ENCODE measurements around the gene STAC3.

The STAC3 gene

GRCh38 chr12:57203201-57203600, 47.8 kb downstream of the STAC3 start:
- no peak for TF ChIP-seq CTCF (IDR thresholded peaks at IDR 0.05; ENCODE audit: low read depth, low read length, missing control alignments)
- DNase-seq (ENCODE audit: low read depth) = no peak
- H3K4me3 ChIP-seq (ENCODE audit: low read depth, low read length) = no peak overlapping the region

DNA sequence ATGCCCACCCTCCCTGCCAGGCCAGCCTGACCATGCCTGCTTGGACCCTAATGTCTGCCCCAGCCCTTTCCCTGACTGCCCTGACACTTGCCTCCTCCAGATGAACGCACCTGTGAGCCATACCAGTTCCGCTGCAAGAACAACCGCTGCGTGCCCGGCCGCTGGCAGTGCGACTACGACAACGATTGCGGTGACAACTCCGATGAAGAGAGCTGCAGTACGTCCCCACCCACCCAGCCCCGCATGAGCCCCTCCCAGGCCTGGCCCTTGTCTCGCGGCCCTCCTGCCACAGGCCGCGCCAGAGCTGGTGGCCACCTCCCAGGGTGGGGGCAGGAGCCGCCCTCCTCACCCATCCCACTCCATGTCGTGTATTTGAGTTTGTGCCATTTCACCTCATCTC, 48.7 kb downstream of the STAC3 start:
- H3K4me3 ChIP-seq (ENCODE audit: low read depth, low read length) = no peak overlapping the region
- no peak for DNase-seq (ENCODE audit: low read depth)
- TF ChIP-seq CTCF (IDR thresholded peaks at IDR 0.05; ENCODE audit: low read depth, low read length, missing control alignments) = no peak

- DNase-seq (ENCODE audit: low read depth) = no peak
- no peak overlapping the region for H3K4me3 ChIP-seq (ENCODE audit: low read depth, low read length)
- no peak for TF ChIP-seq CTCF (IDR thresholded peaks at IDR 0.05; ENCODE audit: low read depth, low read length, missing control alignments)
Observed at GRCh38 chr12:57201631-57202030, 49.4 kb downstream of the STAC3 start.

- no peak for DNase-seq (ENCODE audit: low read depth)
- H3K4me3 ChIP-seq (ENCODE audit: low read depth, low read length) = no peak overlapping the region
- no peak for TF ChIP-seq CTCF (IDR thresholded peaks at IDR 0.05; ENCODE audit: low read depth, low read length, missing control alignments)
Observed at GRCh38 chr12:57201219-57201618, 49.8 kb downstream of the STAC3 start.

DNA sequence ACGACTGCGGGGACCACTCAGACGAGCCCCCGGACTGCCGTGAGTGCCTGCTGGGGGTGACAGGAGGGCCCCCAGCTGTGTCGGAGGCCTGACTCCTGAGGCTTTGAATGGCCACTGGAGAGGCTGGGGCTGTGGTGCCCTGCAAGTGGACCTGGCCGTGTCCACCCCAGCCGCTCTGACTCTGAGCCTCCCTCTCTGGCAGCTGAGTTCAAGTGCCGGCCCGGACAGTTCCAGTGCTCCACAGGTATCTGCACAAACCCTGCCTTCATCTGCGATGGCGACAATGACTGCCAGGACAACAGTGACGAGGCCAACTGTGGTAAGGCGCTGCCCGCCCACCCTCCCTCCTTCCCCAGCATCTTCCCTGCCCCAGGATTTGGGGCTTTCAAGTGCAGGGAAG, 50.5 kb downstream of the STAC3 start:
- DNase-seq (ENCODE audit: low read depth) = no peak
- no peak overlapping the region for H3K4me3 ChIP-seq (ENCODE audit: low read depth, low read length)
- no peak for TF ChIP-seq CTCF (IDR thresholded peaks at IDR 0.05; ENCODE audit: low read depth, low read length, missing control alignments)

GRCh38 chr12:57199191-57199590, 51.8 kb downstream of the STAC3 start:
- DNase-seq (ENCODE audit: low read depth) = no peak
- no peak for TF ChIP-seq CTCF (IDR thresholded peaks at IDR 0.05; ENCODE audit: low read depth, low read length, missing control alignments)
- H3K4me3 ChIP-seq (ENCODE audit: low read depth, low read length) = no peak overlapping the region

DNA sequence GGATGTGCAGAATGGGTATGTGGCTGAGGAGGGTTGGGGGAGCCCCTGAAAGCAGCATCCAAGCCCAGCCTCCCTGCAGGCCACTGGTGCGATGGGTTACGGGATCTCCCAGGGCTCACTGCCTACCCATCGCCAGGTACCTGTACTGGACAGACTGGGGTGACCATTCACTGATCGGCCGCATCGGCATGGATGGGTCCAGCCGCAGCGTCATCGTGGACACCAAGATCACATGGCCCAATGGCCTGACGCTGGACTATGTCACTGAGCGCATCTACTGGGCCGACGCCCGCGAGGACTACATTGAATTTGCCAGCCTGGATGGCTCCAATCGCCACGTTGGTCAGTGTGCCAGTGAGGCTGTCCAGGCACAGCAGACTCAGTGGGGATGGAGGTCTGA, 52.7 kb downstream of the STAC3 start:
- H3K4me3 ChIP-seq (ENCODE audit: low read depth, low read length) = no peak overlapping the region
- DNase-seq (ENCODE audit: low read depth) = no peak
- no peak for TF ChIP-seq CTCF (IDR thresholded peaks at IDR 0.05; ENCODE audit: low read depth, low read length, missing control alignments)

Data from GM12864 (cell line).